Embryonic facial prominence (tissue), 1 donor: Measurements from ENCODE around the gene ATP13A3.
A peak's percentile ranks its signal among the peaks of the same experiment; 100 is the strongest.

Experiments
- DNase-seq: peaks from one replicate; pipeline ENCODE4 v3.0.0-alpha.2; 2016; ENCODE audit errors: extremely low spot score

Gene ATP13A3

GRCh38 chr3:194440756-194441155 lies 46.0 kb downstream of the ATP13A3 start:
- DNase-seq = no peak

- no peak for DNase-seq
These were observed 46.8 kb downstream of the ATP13A3 start for GRCh38 chr3:194439881-194440550.

- DNase-seq = no peak
These were observed 52.3 kb downstream of the ATP13A3 start for GRCh38 chr3:194434503-194434902.

- no peak for DNase-seq
These were observed 55.2 kb downstream of the ATP13A3 start for GRCh38 chr3:194431554-194431953.

- no peak for DNase-seq
These were observed 61.4 kb downstream of the ATP13A3 start for GRCh38 chr3:194425399-194425798.

GRCh38 chr3:194424953-194425352 lies 61.8 kb downstream of the ATP13A3 start:
- DNase-seq = no peak

GRCh38 chr3:194424373-194424772 lies 62.4 kb downstream of the ATP13A3 start:
- no peak for DNase-seq

GRCh38 chr3:194423317-194423716 lies 63.5 kb downstream of the ATP13A3 start:
- DNase-seq = no peak

- no peak for DNase-seq
These were observed 64.6 kb downstream of the ATP13A3 start for GRCh38 chr3:194422188-194422587.

- DNase-seq = no peak
These were observed 68.1 kb downstream of the ATP13A3 start for GRCh38 chr3:194418671-194419070.

- DNase-seq = no peak
These were observed 79.4 kb downstream of the ATP13A3 start for GRCh38 chr3:194407423-194407822.

GRCh38 chr3:194405766-194406165 lies 81.0 kb downstream of the ATP13A3 start:
- no peak for DNase-seq

GRCh38 chr3:194404365-194405140 lies 82.2 kb downstream of the ATP13A3 start:
- DNase-seq = peak; percentile 58

GRCh38 chr3:194401868-194402329 lies 84.9 kb downstream of the ATP13A3 start:
- DNase-seq = no peak

- DNase-seq = no peak
These were observed 85.5 kb downstream of the ATP13A3 start for GRCh38 chr3:194401346-194401745.

GRCh38 chr3:194399874-194400411 lies 86.9 kb downstream of the ATP13A3 start:
- DNase-seq = no peak

GRCh38 chr3:194399166-194399565 lies 87.6 kb downstream of the ATP13A3 start, which contains the start of gene GP5:
Gene GP5, minus strand, starts transcription at chr3:194399266. Its CDS starts 984 bp downstream, at chr3:194398282.
- no peak for DNase-seq

- DNase-seq = no peak
These were observed 89.0 kb downstream of the ATP13A3 start for GRCh38 chr3:194397757-194398312.

- no peak for DNase-seq
These were observed 89.7 kb downstream of the ATP13A3 start for GRCh38 chr3:194396859-194397756.

GRCh38 chr3:194396539-194396858 lies 90.3 kb downstream of the ATP13A3 start:
- DNase-seq = no peak

GRCh38 chr3:194395778-194396538 lies 90.8 kb downstream of the ATP13A3 start:
- peak; percentile 47 for DNase-seq
